ENCODE results near the gene CDC123.

Gene CDC123, protein sequence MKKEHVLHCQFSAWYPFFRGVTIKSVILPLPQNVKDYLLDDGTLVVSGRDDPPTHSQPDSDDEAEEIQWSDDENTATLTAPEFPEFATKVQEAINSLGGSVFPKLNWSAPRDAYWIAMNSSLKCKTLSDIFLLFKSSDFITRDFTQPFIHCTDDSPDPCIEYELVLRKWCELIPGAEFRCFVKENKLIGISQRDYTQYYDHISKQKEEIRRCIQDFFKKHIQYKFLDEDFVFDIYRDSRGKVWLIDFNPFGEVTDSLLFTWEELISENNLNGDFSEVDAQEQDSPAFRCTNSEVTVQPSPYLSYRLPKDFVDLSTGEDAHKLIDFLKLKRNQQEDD

DNA sequence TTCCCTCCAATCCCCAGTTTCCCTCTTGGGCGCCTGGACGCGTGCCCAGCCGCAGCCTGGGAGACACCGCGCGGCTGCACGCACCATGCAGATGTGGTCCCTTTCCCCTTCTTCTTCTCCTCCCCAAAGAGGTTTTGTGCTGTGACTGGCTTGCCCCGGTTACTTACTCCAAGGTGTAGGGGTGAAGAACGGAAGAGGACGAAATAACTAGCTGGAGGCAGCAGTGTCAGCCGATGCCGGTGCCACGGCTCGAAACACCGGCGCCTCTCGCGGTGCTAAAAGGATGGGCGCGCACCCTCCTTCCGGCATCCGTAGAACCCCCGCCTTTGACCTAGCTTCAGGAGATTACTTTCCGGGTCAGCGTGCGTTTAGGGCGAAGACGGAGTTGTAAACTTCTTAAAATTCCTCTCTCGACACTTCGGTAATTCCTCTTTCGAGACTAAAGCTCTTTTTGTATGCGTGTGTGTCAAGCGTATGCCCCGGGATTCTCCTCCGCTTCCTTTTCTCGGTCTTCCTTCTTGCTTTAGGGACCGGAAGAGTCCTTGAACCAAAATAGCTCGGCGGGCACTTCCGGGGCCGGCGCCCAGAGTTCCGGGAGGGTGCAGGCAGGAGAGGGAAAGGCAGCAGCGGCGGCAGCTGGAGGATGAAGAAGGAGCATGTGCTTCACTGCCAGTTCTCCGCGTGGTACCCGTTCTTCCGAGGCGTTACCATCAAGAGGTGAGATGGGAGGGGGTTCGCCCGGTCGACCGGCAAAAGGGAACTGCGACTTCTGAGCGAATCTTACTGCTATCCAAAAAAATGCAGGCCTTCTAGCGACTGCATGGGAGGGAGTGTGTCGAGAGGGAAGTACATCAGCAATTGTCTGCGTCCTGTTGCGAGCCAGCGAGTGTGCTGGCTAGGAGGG lies at the start of gene CDC123, which contains the start of gene NUDT5:
Gene CDC123, plus strand, starts transcription at position 586 of the 904 bp plus-strand sequence. Its CDS starts 58 bp downstream, at position 644.
Gene NUDT5, minus strand, starts transcription at position 289 of the 904 bp plus-strand sequence. CDS start 9,600 bp downstream, outside the sequence.
- peaks cover 33% of the 10 kb centered on the region for H3K36me3 ChIP-seq (ENCODE audit: insufficient read depth, insufficient read length, low read length)

DNA sequence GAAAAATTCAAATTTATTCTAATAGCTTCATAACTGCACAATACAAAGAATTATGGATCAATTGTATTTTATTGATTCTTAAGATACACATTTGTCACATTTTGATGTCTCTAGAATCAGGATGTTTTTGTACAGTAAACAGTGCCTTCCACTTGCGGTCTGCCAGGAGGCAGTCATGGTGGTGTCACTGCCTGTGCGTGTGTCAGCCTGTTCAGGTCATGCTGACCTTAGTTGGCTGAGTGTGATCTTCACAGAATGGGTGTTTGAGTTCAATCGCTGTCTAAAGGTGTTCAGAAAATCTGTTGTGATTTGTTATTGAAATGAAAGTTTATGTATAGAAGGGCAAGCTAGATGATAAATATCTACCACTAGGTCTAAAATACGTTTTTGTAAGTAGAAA lies 45.8 kb upstream of the CDC123 start:
- Histone ChIP-seq H3K27me3 (ENCODE audit: insufficient read depth, insufficient read length) (no peaks in the 10 kb centered on the region), H3K4me3 (ENCODE audit: insufficient read length, low read depth) (no peak overlapping the region), H3K9me3 (ENCODE audit: insufficient read depth, low read length) (no peaks in the 10 kb centered on the region), H3K4me1 (ENCODE audit: insufficient read depth, insufficient read length) (no peaks in the 10 kb centered on the region), H3K36me3 (ENCODE audit: insufficient read depth, insufficient read length, low read length) (peaks cover 23% of the 10 kb centered on the region), H3K9ac (ENCODE audit: insufficient read length, low read depth) (no peak overlapping the region)
- DNase-seq (ENCODE audit: low read depth, low spot score): no peak
- TF ChIP-seq SUZ12 (IDR thresholded peaks at IDR 0.05; ENCODE audit: extremely low read depth, insufficient read depth, insufficient read length) (no peak), YY1 (IDR thresholded peaks at IDR 0.05; ENCODE audit: insufficient read depth, insufficient read length) (no peak), ZNF274 (IDR thresholded peaks at IDR 0.05; ENCODE audit: low read depth, low read length) (no peak)

More for the DNA sequence above, at the start of gene CDC123, which contains the start of gene NUDT5:
- Histone ChIP-seq H3K27me3 (ENCODE audit: insufficient read depth, insufficient read length) (no peaks in the 10 kb centered on the region), H3K9ac (ENCODE audit: insufficient read length, low read depth) (peak within 1 kb of the TSS; percentile 96), H3K9me3 (ENCODE audit: insufficient read depth, low read length) (no peaks in the 10 kb centered on the region), H3K4me3 (ENCODE audit: insufficient read length, low read depth) (peak within 1 kb of the TSS; percentile 96), H3K4me1 (ENCODE audit: insufficient read depth, insufficient read length) (peaks cover 2% of the 10 kb centered on the region)
- DNase-seq (ENCODE audit: low read depth, low spot score): peak; percentile 67
- TF ChIP-seq YY1 (IDR thresholded peaks at IDR 0.05; ENCODE audit: insufficient read depth, insufficient read length) (no peak), SUZ12 (IDR thresholded peaks at IDR 0.05; ENCODE audit: extremely low read depth, insufficient read depth, insufficient read length) (no peak), ZNF274 (IDR thresholded peaks at IDR 0.05; ENCODE audit: low read depth, low read length) (no peak)

DNA sequence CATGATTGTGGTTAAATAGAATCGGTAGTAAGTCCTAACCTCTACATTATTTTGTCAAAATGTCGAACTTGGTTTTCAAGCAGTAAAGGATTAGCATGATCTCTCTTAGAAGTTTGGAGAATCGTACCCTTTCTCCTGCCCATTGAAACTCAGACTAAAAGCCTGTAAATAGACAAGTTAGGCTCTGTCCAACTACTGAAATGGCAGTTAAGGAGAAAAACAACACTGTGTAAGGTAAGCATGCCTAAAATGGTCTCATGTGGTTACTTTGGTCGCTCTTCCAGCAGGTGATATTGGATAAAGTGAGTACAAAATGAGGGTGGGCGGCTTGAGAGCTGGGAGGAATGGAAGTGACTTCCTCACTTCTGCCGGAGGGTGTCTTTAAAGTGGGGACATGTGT lies 41.5 kb upstream of the CDC123 start:
- no peak overlapping the region for H3K9ac ChIP-seq (ENCODE audit: insufficient read length, low read depth)
- H3K36me3 ChIP-seq (ENCODE audit: insufficient read depth, insufficient read length, low read length): peaks cover 39% of the 10 kb centered on the region
- no peaks in the 10 kb centered on the region for H3K27me3 ChIP-seq (ENCODE audit: insufficient read depth, insufficient read length)
- no peak for DNase-seq (ENCODE audit: low read depth, low spot score)
- no peak for TF ChIP-seq SUZ12 (IDR thresholded peaks at IDR 0.05; ENCODE audit: extremely low read depth, insufficient read depth, insufficient read length)
- no peak for TF ChIP-seq YY1 (IDR thresholded peaks at IDR 0.05; ENCODE audit: insufficient read depth, insufficient read length)
- TF ChIP-seq ZNF274 (IDR thresholded peaks at IDR 0.05; ENCODE audit: low read depth, low read length): no peak
- no peaks in the 10 kb centered on the region for H3K9me3 ChIP-seq (ENCODE audit: insufficient read depth, low read length)
- H3K4me1 ChIP-seq (ENCODE audit: insufficient read depth, insufficient read length): no peaks in the 10 kb centered on the region
- no peak overlapping the region for H3K4me3 ChIP-seq (ENCODE audit: insufficient read length, low read depth)

DNA sequence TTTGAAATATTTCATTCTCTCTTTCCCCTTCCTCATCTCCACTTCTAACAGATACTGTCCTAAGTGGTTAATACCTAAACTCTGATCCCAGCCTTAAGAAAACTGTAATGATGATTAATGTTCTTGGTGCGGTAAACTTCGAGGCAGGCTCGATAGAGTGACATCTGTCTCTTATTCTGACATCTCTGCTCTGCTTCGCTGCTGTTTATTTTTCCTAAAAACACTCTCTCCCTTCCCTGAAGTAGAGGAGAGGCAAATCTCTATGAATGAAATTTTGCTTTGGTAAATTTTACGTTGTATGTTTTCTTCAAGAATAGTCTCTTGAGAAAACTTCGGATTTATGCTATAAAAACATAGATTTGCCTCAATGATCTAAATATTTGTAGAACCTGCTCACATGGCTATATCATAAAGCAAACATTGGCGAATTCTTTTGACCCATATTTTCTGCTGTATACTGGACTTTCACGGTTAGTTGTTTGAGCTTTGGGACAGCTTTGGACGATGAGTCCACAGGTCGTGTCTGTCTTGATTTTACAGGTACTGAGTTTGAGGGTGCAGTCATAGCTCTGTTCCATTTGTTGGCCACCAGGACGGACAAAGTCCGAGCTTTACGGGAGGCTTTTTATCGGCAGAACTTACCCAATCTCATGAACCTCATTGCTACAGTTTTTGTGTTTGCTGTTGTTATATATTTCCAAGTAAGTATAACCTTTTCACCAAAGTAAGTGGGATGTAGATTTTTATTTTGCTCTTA lies 39.4 kb upstream of the CDC123 start:
- no peak overlapping the region for H3K9ac ChIP-seq (ENCODE audit: insufficient read length, low read depth)

DNA sequence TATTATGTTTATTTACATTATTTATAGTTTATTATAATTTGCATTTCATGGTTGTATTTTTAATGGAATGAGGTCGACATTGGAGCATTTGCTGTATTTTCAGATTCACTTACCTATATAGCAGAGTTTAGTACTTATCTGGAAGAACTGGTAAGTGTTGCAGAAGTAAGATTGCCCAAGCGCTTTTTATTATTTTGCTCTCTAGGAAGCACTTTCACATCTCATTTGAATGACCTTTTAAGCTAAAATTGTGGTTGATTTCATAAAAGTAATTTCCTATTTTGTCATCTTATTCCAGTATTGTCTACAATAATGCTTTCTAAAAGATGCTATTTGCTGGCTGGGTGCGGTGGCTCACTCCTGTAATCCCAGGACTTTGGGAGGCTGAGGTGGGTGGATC lies 37.9 kb upstream of the CDC123 start:
- TF ChIP-seq YY1 (IDR thresholded peaks at IDR 0.05; ENCODE audit: insufficient read depth, insufficient read length) (no peak), SUZ12 (IDR thresholded peaks at IDR 0.05; ENCODE audit: extremely low read depth, insufficient read depth, insufficient read length) (no peak), ZNF274 (IDR thresholded peaks at IDR 0.05; ENCODE audit: low read depth, low read length) (no peak)
- Histone ChIP-seq H3K4me1 (ENCODE audit: insufficient read depth, insufficient read length) (no peaks in the 10 kb centered on the region), H3K36me3 (ENCODE audit: insufficient read depth, insufficient read length, low read length) (peaks cover 47% of the 10 kb centered on the region), H3K4me3 (ENCODE audit: insufficient read length, low read depth) (no peak overlapping the region), H3K9ac (ENCODE audit: insufficient read length, low read depth) (no peak overlapping the region), H3K9me3 (ENCODE audit: insufficient read depth, low read length) (no peaks in the 10 kb centered on the region), H3K27me3 (ENCODE audit: insufficient read depth, insufficient read length) (no peaks in the 10 kb centered on the region)
- DNase-seq (ENCODE audit: low read depth, low spot score): no peak

More for the DNA sequence above, 39.4 kb upstream of the CDC123 start:
- TF ChIP-seq SUZ12 (IDR thresholded peaks at IDR 0.05; ENCODE audit: extremely low read depth, insufficient read depth, insufficient read length): no peak
- TF ChIP-seq YY1 (IDR thresholded peaks at IDR 0.05; ENCODE audit: insufficient read depth, insufficient read length): no peak
- no peak for TF ChIP-seq ZNF274 (IDR thresholded peaks at IDR 0.05; ENCODE audit: low read depth, low read length)
- no peak for DNase-seq (ENCODE audit: low read depth, low spot score)
- no peaks in the 10 kb centered on the region for H3K27me3 ChIP-seq (ENCODE audit: insufficient read depth, insufficient read length)
- H3K4me3 ChIP-seq (ENCODE audit: insufficient read length, low read depth): no peak overlapping the region
- H3K9me3 ChIP-seq (ENCODE audit: insufficient read depth, low read length): no peaks in the 10 kb centered on the region
- H3K4me1 ChIP-seq (ENCODE audit: insufficient read depth, insufficient read length): no peaks in the 10 kb centered on the region
- H3K36me3 ChIP-seq (ENCODE audit: insufficient read depth, insufficient read length, low read length): peaks cover 38% of the 10 kb centered on the region

DNA sequence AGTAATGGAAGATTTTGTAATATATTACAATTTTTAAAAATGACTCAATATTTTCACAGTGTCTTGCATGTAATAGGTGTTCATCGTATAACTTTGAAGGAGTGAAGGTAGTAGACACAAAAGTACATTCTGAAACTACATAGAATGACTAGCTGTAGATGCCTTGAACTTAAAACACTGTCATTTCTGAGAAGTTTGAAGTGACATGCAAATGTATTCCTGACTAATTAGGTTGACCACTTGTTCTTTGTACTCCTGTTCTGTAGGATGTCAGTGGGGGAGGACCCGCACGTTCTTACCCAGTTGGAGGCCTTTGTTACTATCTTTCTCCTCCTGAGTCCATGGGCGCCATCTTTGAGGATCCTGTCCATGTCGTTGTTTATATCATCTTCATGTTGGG lies 35.3 kb upstream of the CDC123 start:
- Histone ChIP-seq H3K4me1 (ENCODE audit: insufficient read depth, insufficient read length) (no peaks in the 10 kb centered on the region), H3K9me3 (ENCODE audit: insufficient read depth, low read length) (no peaks in the 10 kb centered on the region), H3K9ac (ENCODE audit: insufficient read length, low read depth) (no peak overlapping the region), H3K36me3 (ENCODE audit: insufficient read depth, insufficient read length, low read length) (peaks cover 50% of the 10 kb centered on the region), H3K4me3 (ENCODE audit: insufficient read length, low read depth) (no peak overlapping the region), H3K27me3 (ENCODE audit: insufficient read depth, insufficient read length) (no peaks in the 10 kb centered on the region)
- DNase-seq (ENCODE audit: low read depth, low spot score): no peak
- TF ChIP-seq YY1 (IDR thresholded peaks at IDR 0.05; ENCODE audit: insufficient read depth, insufficient read length) (no peak), ZNF274 (IDR thresholded peaks at IDR 0.05; ENCODE audit: low read depth, low read length) (no peak), SUZ12 (IDR thresholded peaks at IDR 0.05; ENCODE audit: extremely low read depth, insufficient read depth, insufficient read length) (no peak)

All from NT2/D1 (cell line).